ENCODE data around the gene NNT.
"Not testable (repeated sequence)": the region's sequence is repeated elsewhere in the genome, so short reads cannot be mapped to it uniquely, and the experiment has no call there.

Gene NNT

DNA sequence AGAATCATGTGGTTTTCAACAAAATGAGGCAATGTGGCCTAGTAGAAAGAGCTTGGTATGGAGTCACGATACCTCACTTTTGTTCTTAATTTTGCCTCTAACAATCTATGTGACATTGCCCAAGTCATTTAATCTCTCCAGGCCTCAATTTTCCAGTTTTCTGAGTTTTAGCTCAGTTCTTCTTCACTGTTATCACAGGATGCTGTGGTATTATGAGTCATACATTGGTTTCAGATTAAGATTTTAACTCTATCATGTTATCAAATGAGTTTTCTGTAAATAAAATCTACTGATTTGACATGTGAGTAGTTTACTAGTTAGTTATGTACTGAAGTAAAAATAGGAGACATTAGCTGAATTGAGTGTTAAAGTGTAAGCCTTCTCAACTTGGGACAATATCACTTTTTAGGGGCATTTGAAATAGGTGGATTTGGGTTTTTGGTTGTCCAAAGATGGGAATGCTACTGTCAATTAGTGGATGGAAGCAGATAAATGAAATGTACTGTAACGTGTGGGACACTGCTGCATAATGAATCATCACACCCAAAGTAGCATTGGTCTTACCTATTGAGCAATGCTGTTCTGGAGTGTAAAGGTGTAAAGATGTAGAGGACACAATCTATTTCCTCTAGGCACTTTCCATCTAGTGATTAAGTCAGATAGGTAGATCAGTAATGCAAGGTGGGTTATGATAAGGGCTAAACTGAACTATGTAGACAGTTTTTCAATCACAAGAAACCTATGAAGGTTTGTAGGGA is 73.3 kb downstream of the NNT start:
- DNase-seq = no peak

- DNase-seq = no peak
Measured at GRCh38 chr5:43677253-43677652, 74.3 kb downstream of the NNT start.

DNA sequence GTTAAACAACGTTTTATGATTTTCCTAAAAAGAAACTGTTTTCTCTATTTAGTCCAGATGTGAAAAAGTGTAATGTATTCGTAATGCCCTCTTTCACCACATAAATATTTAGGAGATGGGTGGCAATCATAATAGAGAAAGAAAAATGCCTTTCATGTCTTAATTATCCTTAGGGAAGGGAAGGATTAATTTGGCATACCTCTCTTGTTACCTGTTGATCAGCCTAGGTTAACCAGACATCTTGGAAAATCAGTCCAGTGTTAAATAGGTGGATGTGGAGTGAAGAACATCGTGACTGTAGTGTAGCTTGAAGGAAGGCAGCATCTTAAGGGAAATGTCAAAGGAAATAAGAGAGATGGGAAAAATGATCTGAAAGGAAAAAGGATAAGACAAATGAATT is 76.2 kb downstream of the NNT start:
- no peak for DNase-seq

- no peak for DNase-seq
Measured at GRCh38 chr5:43680286-43680685, 77.3 kb downstream of the NNT start.

GRCh38 chr5:43683884-43684471 is 81.0 kb downstream of the NNT start:
- no peak for DNase-seq

GRCh38 chr5:43685252-43685950 is 82.4 kb downstream of the NNT start:
- DNase-seq = no peak

DNA sequence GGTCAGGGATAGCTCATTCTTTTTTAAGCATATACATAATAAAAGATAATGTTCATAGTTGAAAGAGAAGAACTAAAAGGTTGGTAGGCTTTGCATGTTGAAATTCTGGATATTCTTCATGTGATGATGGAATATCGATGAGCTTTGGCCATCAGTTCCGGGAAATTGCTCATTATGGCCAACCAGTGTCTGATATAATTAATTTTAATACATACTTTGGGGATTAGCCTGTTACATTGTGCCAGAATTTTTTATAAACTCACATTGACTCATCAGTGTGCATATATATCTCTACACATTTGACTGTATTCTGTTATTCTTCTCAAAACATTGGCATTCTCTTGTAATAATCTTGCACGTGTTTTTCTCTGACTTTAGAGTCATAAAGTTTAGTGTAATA is 84.3 kb downstream of the NNT start:
- no peak for DNase-seq

DNA sequence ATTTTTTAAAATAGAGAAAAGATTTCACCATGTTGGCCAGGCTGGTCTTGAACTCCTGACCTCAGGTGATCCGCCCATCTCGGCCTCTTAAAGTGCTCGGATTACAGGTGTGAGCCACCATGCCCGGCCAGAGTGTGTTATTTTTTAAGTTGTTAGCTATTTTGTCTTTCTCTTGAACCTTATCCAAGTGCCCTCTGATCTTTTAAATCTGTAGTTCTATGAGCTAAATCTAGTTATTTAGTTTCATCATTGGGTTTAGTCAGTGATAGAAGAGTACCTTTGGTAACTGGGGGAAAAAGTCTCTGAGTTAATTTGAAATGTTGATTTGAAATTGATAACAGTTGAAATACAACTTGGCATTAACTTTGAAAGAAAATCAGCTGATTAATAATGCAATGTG is 88.3 kb downstream of the NNT start:
- DNase-seq = no peak

- no peak for DNase-seq
Measured at GRCh38 chr5:43691893-43692292, 88.9 kb downstream of the NNT start.

DNA sequence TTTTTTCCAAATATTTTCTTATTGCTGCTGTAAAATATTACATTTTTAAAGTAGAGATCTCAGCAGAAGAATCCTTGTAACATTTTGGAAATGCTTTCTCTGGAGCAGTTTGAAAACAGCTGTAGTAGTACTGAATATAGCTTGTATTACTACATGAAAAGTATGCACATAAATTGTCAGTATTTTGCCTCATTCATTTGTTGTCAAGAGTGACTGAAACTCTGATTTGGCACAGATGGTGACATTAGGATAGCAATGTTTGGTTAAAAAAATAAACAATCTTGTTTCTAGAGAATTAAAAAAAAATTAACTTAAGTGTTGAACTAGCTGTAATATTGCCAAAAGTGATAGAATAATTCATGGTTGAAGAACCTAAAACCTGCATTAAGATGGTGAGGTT is 90.4 kb downstream of the NNT start:
- no peak for DNase-seq

- DNase-seq = no peak
Measured at GRCh38 chr5:43694027-43694426, 91.0 kb downstream of the NNT start.

- DNase-seq = not testable (repeated sequence)
Measured at GRCh38 chr5:43696444-43696843, 93.5 kb downstream of the NNT start.

- no peak for DNase-seq
Measured at GRCh38 chr5:43699910-43700309, 96.9 kb downstream of the NNT start.

- DNase-seq = no peak
Measured at GRCh38 chr5:43700601-43701000, 97.6 kb downstream of the NNT start.

- no peak for DNase-seq
Measured at GRCh38 chr5:43701227-43701626, 98.2 kb downstream of the NNT start.

DNA sequence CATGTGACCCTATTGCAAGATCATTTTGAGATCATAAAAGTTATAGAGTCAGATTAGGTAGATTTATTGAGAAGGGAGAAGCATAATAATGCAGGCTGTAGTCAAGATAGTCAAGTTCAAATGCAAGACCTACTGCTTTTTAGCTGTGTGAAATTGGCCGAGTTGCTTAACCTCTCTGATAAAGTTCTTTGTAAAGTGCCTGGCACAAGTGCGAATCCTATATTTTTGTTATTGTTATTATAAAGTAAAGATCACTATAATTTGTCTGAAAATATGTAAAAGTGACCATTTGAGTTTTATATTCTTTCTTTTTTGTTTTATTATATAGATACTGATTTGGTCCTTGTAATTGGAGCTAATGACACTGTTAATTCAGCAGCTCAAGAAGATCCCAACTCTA is 99.3 kb downstream of the NNT start:
- no peak for DNase-seq

GRCh38 chr5:43702815-43703214 is 99.8 kb downstream of the NNT start:
- peak; percentile 90 for DNase-seq

GRCh38 chr5:43704243-43704642 is 101.3 kb downstream of the NNT start:
- DNase-seq = no peak

DNA sequence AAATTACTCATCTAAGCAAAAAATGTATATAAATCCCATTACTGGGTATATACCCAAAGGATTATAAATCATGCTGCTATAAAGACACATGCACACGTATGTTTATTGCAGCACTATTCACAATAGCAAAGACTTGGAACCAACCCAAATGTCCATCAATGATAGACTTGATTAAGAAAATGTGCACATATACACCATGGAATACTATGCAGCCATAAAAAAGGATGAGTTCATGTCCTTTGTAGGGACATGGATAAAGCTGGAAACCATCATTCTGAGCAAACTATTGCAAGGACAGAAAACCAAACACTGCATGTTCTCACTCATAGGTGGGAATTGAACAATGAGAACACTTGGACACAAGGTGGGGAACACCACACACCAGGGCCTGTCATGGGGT is 103.6 kb downstream of the NNT start:
- not testable (repeated sequence) for DNase-seq

GRCh38 chr5:43711496-43711895 is 108.5 kb downstream of the NNT start:
- no peak for DNase-seq

DNA sequence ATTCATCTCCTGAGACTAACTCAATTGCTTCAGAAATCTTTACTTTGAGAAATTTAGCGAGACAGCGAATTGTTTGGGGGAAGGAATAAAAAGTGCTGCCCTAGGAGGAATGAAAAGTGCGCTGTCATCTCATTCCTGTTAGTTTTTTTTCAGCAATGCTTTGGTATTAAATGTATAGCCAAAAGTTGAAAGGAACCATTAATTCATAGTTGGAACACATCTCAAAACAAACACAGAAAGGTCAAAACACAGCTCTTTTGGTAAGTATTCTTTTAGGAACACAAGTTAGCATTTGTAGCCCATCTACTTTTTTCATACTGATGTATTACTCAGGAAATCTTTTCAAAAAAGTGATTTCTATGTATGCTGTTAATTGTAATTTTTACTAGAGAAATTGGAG is 109.1 kb downstream of the NNT start:
- DNase-seq = no peak

DNA sequence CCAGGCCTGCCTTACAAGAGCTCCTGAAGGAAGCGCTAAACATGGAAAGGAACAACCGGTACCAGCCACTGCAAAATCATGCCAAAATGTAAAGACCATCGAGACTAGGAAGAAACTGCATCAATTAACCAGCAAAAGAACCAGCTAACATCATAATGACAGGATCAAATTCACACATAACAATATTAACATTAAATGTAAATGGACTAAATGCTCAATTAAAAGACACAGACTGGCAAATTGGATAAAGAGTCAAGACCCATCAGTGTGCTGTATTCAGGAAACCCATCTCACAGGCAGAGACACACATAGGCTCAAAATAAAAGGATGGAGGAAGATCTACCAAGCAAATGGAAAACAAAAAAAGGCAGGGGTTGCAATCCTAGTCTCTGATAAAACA is 116.8 kb downstream of the NNT start:
- not testable (repeated sequence) for DNase-seq

GRCh38 chr5:43728581-43728980 is 125.6 kb downstream of the NNT start:
- no peak for DNase-seq

DNA sequence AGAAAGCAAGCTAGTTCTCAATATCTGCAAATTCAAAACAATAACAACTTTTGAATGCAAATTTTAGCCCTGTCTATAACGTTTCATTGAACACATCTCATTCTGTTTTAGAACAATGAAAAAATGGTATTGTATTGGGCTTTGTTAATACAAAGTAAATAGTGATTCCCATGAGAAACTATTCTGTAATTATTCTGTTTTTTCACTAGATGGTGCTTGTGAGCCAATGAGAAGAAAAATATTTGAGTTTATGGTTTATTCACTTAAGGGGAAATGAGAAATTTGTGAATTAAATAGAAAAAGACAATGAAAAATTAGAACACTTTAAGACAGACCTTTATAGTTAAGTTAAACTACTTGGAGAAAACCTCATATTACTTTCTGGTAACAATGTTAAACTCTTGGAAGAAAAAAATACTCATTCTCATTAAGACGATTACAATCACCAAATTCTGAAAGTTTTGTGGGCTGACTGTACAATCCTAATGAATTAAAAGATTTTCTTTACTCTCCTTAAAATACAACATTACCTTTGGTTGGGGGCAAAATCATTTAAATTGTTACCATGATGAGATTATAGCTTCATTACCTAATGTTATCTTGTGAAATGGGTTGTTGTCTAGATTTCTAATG is 127.0 kb downstream of the NNT start:
- DNase-seq = no peak
